ENCODE measurements around the gene PIK3R3. TPM values are rescaled to one million over a fixed set of nuclear protein-coding genes. Genes with fewer than 3 reads are reported as not detected.
A peak's percentile ranks its signal among the peaks of the same experiment; 100 is the strongest.

Gene PIK3R3
- total RNA-seq, 1 experiment from 2014 or later: 11.6 TPM

- in situ Hi-C loops (cut with HindIII; ENCODE audit: low pct_unique_long_range_greater_than_20kb, low sequenced_read_pairs): no loop called here
- no peak for DNase-seq (ENCODE audit: low read depth, low spot score)
Measured at GRCh38 chr1:46056325-46056724, 76.1 kb downstream of the PIK3R3 start.

GRCh38 chr1:46053734-46054133, 78.7 kb downstream of the PIK3R3 start:
- in situ Hi-C loops (cut with HindIII; ENCODE audit: low pct_unique_long_range_greater_than_20kb, low sequenced_read_pairs): no loop called here
- peak; percentile 19 for DNase-seq (ENCODE audit: low read depth, low spot score)

GRCh38 chr1:46044116-46044515, 88.3 kb downstream of the PIK3R3 start:
- no peak for DNase-seq (ENCODE audit: low read depth, low spot score)
- in situ Hi-C loops (cut with HindIII; ENCODE audit: low pct_unique_long_range_greater_than_20kb, low sequenced_read_pairs): no loop called here

GRCh38 chr1:46043458-46044017, 88.9 kb downstream of the PIK3R3 start:
- DNase-seq (ENCODE audit: low read depth, low spot score): no peak
- in situ Hi-C loops (cut with HindIII; ENCODE audit: low pct_unique_long_range_greater_than_20kb, low sequenced_read_pairs): no loop called here

DNA sequence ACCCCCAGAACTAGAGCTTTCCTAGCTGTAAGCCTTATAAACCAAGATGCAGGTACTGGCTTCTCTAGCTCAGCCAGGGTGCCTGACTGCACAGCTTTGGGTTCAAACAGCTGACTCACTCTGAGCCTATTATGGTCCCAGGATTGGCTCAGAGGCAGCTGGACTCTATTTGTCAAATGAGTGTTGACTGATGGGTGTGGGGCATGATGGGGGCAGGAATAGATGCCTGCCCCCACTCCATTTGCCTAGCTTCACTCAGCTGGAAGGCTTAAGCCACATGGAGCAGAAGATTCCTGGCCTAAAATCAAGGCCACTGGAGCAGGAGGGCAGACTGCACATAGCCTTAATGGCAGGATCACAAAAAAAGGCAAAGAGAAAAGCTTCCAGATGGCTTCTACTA, 90.5 kb downstream of the PIK3R3 start:
- no peak for DNase-seq (ENCODE audit: low read depth, low spot score)
- in situ Hi-C loops (cut with HindIII; ENCODE audit: low pct_unique_long_range_greater_than_20kb, low sequenced_read_pairs): no loop called here

GRCh38 chr1:46041551-46041950, 90.9 kb downstream of the PIK3R3 start:
- in situ Hi-C loops (cut with HindIII; ENCODE audit: low pct_unique_long_range_greater_than_20kb, low sequenced_read_pairs): no loop called here
- no peak for DNase-seq (ENCODE audit: low read depth, low spot score)

DNA sequence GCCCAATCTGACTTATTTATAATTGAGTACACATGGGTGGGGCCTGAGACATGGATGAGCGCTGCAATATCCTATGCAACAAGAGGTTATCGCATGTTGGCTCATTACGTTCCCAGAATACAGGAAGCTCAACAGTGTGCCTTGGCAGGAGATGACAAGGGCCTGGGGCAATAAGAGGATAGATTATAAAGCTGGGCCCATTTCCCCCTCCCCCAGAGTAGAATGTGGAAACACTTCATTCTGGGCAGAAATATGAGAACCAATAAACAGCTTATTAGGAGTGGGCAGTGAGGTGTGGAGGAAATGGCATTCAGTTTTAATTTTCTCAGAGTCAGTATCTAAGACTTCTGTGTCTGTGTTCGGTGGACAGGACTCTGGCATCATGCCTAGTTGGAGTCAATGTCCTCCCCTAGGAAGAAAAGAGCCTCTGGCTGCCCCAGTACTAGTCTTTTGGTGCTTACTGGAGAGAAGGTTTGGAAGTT, 92.8 kb downstream of the PIK3R3 start:
- DNase-seq (ENCODE audit: low read depth, low spot score): peak; percentile 22
- in situ Hi-C loops (cut with HindIII; ENCODE audit: low pct_unique_long_range_greater_than_20kb, low sequenced_read_pairs): no loop called here

- in situ Hi-C loops (cut with HindIII; ENCODE audit: low pct_unique_long_range_greater_than_20kb, low sequenced_read_pairs): no loop called here
Measured at GRCh38 chr1:46036894-46037839, 95.3 kb downstream of the PIK3R3 start.

GRCh38 chr1:46034601-46035516, 97.6 kb downstream of the PIK3R3 start:
- in situ Hi-C loops (cut with HindIII; ENCODE audit: low pct_unique_long_range_greater_than_20kb, low sequenced_read_pairs): no loop called here
- DNase-seq (ENCODE audit: low read depth, low spot score): no peak

More at GRCh38 chr1:46036894-46037839, 95.3 kb downstream of the PIK3R3 start:
- peak; percentile 82 for DNase-seq (ENCODE audit: low read depth, low spot score)

DNA sequence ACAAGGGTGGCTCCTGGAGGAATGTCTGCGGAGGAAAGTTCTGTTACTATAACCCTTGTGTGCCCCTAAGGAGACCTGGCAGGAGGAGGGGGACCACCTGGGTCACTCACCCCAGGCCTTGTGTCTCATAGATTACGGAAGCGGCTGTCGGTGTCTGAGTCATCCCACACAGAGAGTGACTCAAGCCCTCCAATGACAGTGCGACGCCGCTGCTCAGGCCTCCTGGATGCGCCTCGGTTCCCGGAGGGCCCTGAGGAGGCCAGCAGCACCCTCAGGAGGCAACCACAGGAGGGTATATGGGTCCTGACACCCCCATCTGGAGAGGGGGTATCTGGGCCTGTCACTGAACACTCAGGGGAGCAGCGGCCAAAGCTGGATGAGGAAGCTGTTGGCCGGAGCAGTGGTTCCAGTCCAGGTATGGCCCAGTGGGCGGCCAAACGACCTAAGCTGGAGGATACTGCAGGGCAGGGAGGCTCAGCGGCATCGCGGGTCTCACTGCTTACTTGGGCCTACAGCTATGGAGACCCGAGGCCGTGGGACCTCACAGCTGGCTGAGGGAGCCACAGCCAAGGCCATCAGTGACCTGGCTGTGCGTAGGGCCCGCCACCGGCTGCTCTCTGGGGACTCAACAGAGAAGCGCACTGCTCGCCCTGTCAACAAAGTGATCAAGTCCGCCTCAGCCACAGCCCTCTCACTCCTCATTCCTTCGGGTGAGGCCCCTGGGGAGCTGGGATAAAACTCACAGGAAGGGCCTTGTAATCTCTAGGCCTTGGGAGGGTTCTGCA, 101.4 kb downstream of the PIK3R3 start:
- no peak for DNase-seq (ENCODE audit: low read depth, low spot score)
- in situ Hi-C loops (cut with HindIII; ENCODE audit: low pct_unique_long_range_greater_than_20kb, low sequenced_read_pairs): no loop called here

DNA sequence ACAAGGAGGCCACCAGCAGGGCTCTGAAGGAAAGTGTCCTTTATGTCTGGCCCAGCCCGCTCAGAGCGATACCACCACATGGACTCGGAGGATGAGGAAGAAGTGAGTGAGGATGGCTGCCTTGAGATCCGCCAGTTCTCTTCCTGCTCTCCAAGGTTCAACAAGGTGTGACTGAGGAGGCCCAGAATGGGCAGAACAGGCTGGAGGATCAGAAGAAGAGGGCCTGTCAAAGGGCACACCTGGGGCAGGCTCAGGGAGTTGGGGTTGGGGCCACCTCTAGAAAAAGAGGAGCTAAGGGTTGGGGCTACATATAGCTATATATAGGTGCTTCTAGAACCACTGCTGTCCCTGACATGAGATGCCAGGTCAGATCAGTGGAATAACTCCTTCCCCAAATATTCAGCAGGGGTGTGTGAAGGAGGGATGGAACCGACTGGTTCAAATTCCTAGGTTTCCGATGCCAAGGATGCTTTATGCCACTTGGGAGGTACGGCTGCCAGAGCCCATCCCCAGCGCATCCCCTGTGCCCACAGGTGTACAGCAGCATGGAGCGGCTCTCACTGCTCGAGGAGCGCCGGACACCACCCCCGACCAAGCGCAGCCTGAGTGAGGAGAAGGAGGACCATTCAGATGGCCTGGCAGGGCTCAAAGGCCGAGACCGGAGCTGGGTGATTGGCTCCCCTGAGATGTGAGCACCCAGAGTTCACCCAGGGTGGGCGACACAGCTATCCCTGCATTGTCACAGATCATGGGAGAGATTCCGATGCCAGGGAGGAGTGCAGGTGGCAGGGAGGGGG, 102.2 kb downstream of the PIK3R3 start:
- DNase-seq (ENCODE audit: low read depth, low spot score): no peak
- in situ Hi-C loops (cut with HindIII; ENCODE audit: low pct_unique_long_range_greater_than_20kb, low sequenced_read_pairs): no loop called here

DNA sequence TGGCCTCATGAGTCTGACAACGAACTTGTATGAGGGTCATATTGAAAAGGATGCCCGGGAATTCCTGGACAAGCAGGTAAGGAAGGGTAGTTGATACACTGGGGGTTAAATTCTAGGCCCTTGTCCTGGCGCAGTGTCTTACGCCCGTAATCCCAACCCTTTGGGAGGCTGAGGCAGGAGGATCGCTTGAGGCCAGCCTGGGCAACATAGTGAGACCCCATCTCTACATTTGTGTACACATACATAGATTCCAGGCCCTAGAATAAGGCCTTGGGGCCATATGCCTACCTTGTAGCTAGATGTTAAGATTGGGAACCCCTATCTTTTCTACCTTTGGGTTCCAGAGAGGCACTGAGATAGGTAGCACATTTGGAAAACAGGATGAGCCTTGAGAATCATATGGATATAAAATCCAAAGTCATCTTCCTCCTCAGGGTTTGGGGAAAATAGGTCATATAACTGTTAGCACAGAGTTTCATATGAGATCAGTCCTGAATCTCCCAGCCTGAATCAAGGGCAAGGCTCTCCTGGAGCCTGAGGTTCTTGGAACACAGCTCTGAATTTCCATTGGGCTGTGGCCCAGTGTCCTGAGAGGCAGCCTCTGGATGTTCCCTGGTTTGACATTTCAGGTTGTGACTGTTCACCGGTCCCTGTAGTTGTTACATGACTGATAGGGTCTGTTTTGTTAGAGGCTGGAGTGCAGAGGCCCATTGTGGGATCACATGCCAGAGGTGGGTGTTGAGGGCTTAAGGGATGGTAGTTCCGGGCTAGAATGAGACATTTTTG, 104.4 kb downstream of the PIK3R3 start:
- no peak for DNase-seq (ENCODE audit: low read depth, low spot score)
- in situ Hi-C loops (cut with HindIII; ENCODE audit: low pct_unique_long_range_greater_than_20kb, low sequenced_read_pairs): no loop called here

DNA sequence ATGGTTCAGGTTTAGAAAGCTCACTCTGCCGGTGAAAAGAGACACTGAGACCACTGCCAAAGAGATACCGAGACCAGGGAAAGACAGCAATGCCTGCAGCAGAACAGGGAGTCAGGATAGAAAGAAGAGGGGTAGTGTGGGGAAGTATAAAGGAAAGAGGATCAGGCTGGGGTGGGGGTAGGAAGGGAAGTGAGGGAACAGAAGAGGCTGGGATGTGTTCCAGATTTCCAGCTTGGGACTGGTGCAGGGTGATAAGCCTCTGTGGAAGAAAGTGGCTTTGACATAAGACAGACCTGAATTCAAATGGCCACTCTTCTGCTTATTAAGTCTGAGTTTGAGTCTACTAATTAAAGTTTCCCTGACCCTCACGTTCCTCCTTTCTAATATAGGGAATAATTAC, 105.9 kb downstream of the PIK3R3 start:
- in situ Hi-C loops (cut with HindIII; ENCODE audit: low pct_unique_long_range_greater_than_20kb, low sequenced_read_pairs): no loop called here
- DNase-seq (ENCODE audit: low read depth, low spot score): no peak

GRCh38 chr1:46021046-46021996, 111.1 kb downstream of the PIK3R3 start:
- in situ Hi-C loops (cut with HindIII; ENCODE audit: low pct_unique_long_range_greater_than_20kb, low sequenced_read_pairs): no loop called here
- no peak for DNase-seq (ENCODE audit: low read depth, low spot score)

DNA sequence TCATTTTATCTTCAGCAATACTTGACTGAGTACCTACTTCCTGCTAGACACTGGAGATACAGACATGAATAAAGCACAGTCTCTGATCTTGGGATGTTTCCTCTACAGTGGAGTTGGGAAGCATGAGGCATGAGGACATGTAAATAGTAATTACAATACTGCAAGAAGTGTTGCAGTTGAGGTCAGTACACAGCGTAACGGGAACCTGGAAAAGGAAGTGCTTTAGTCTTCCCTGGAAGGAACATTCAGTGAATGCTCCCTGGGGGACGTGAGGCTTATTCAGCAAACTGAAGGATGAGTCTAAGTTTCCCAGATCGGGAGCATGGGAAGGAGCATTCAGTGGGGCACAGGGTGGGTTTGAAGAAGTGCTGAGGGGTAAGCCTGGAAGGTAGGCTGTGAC, 112.4 kb downstream of the PIK3R3 start:
- DNase-seq (ENCODE audit: low read depth, low spot score): no peak
- in situ Hi-C loops (cut with HindIII; ENCODE audit: low pct_unique_long_range_greater_than_20kb, low sequenced_read_pairs): no loop called here
